Neural cell (in vitro differentiated cells): ENCODE measurements around the gene KRT73. TPM values are rescaled to one million over a fixed set of nuclear protein-coding genes. Genes with fewer than 3 reads are reported as not detected.

Experiments
- H2AFZ ChIP-seq: fragments of 200-600, 300-800 bp; sonication (generic), shearing (Covaris generic); 2 replicates; pipeline ENCODE4 v1.6.0; 2014; ENCODE audit warnings: low read depth, mild to moderate bottlenecking, antibody characterized with exemption, low read length, moderate library complexity
- H3F3A ChIP-seq: fragments of 200-600 bp; shearing (Covaris generic); 2 replicates; pipeline ENCODE4 v1.6.1; 2016; ENCODE audit warnings: mild to moderate bottlenecking, moderate library complexity, mixed read lengths, antibody characterized with exemption, low read length; ENCODE audit not compliant: insufficient read depth, poor library complexity, severe bottlenecking
- H3K27ac ChIP-seq: fragments of 200-600, 300-800 bp; sonication (generic), shearing (Covaris generic); 2 replicates; pipeline ENCODE4 v1.5.1; 2014; ENCODE audit warnings: mild to moderate bottlenecking, low read length, moderate library complexity
- H3K27me3 ChIP-seq: fragments of 300-800, 200-600 bp; sonication (generic), shearing (Covaris generic); 2 replicates; pipeline ENCODE4 v1.6.0; 2014; ENCODE audit warnings: mild to moderate bottlenecking, low read depth, low read length, moderate library complexity; ENCODE audit not compliant: insufficient read depth
- H3K36me3 ChIP-seq: fragments of 300-800, 200-600 bp; sonication (generic), shearing (Covaris generic); 2 replicates; pipeline ENCODE4 v1.5.1; 2014; ENCODE audit warnings: mild to moderate bottlenecking, antibody characterized with exemption, low read length, moderate library complexity; ENCODE audit not compliant: insufficient read depth
- H3K4me2 ChIP-seq: fragments of 300-800, 200-600 bp; sonication (generic), shearing (Covaris generic); 2 replicates; pipeline ENCODE4 v1.6.0; 2014; ENCODE audit warnings: mild to moderate bottlenecking, low read length
- H3K4me3 ChIP-seq: fragments of 300-800, 200-600 bp; sonication (generic), shearing (Covaris generic); 2 replicates; pipeline ENCODE4 v1.5.1; 2014; ENCODE audit warnings: mild to moderate bottlenecking, low read length, moderate library complexity
- H3K79me2 ChIP-seq: fragments of 200-600 bp; shearing (Covaris generic); replicated peaks from 2 replicates; pipeline ENCODE4 v1.6.0; 2014; ENCODE audit warnings: mild to moderate bottlenecking, low read length, moderate library complexity; ENCODE audit not compliant: insufficient read depth
- H3K9ac ChIP-seq: fragments of 300-800, 200-600 bp; sonication (generic), shearing (Covaris generic); 2 replicates; pipeline ENCODE4 v1.6.1; 2016; ENCODE audit warnings: mild to moderate bottlenecking, low read length, mixed read lengths
- H3K9me2 ChIP-seq: fragments of 200-600 bp; shearing (Covaris generic); 2 replicates; pipeline ENCODE4 v1.6.1; 2016; ENCODE audit warnings: mild to moderate bottlenecking, low read length, mixed read lengths; ENCODE audit not compliant: insufficient read depth
- H3K9me3 ChIP-seq: fragments of 200-600, 300-800 bp; sonication (generic), shearing (Covaris generic); 2 replicates; pipeline ENCODE4 v1.6.1; 2016; ENCODE audit warnings: mild to moderate bottlenecking, mixed run types, low read length, moderate library complexity, mixed read lengths
- H4K20me1 ChIP-seq: fragments of 200-600 bp; shearing (Covaris generic); 2 replicates; pipeline ENCODE4 v1.6.1; 2016; ENCODE audit warnings: mild to moderate bottlenecking, mixed run types; ENCODE audit not compliant: insufficient read depth
- CTCF ChIP-seq: fragments of 450-650 bp; IDR thresholded peaks from 2 replicates; pipeline ENCODE4 v1.5.1; 2014; ENCODE audit warnings: antibody characterized with exemption, mild to moderate bottlenecking, moderate library complexity; ENCODE audit not compliant: poor library complexity, severe bottlenecking
- EP300 ChIP-seq: fragments of 450-650 bp; conservative IDR thresholded peaks from 2 replicates; pipeline ENCODE4 v1.6.1; 2014; ENCODE audit warnings: antibody characterized with exemption, mild to moderate bottlenecking, moderate library complexity; ENCODE audit not compliant: poor library complexity, severe bottlenecking
- EZH2 ChIP-seq: fragments of 200-600, 300-800 bp; shearing (Covaris generic), sonication (generic); IDR thresholded peaks from 2 replicates; pipeline ENCODE4 v1.6.1; 2014; ENCODE audit warnings: antibody characterized with exemption, low read length, borderline replicate concordance, mild to moderate bottlenecking; ENCODE audit not compliant: insufficient read depth, poor library complexity, severe bottlenecking
- MXI1 ChIP-seq: fragments of 450-650 bp; conservative IDR thresholded peaks from 2 replicates; pipeline ENCODE4 v1.6.1; 2014; ENCODE audit warnings: antibody characterized with exemption, mild to moderate bottlenecking; ENCODE audit not compliant: poor library complexity, severe bottlenecking
- POLR2AphosphoS5 ChIP-seq: IDR thresholded peaks from 2 replicates; pipeline ENCODE4 v1.6.1; 2012
- RAD21 ChIP-seq: fragments of 450-650 bp; conservative IDR thresholded peaks from 2 replicates; pipeline ENCODE4 v1.6.1; 2014; ENCODE audit warnings: antibody characterized with exemption, mild to moderate bottlenecking, moderate library complexity
- REST ChIP-seq: IDR thresholded peaks from 2 replicates; pipeline ENCODE4 v1.6.1; 2012; ENCODE audit warnings: borderline replicate concordance
- SMC3 ChIP-seq: fragments of 450-650 bp; conservative IDR thresholded peaks from 2 replicates; pipeline ENCODE4 v1.6.1; 2014; ENCODE audit warnings: antibody characterized with exemption, mild to moderate bottlenecking, moderate library complexity; ENCODE audit not compliant: poor library complexity
- TAF1 ChIP-seq: IDR thresholded peaks from 2 replicates; pipeline ENCODE4 v1.6.1; 2012; ENCODE audit warnings: low read depth
- polyA plus RNA-seq: library from polyadenylated mRNA; depleted of rRNA; stranded (reverse); fragments of >200 nt; gene quantifications from 2 replicates; pipeline ENCODE4 v1.2.3, GENCODE V29; 2014

KRT73 gene
- polyA plus RNA-seq, 1 donor from 2014 or later = not detected

GRCh38 chr12:52633383-52633782 is 15.0 kb upstream of the KRT73 start:
- Histone ChIP-seq H2AFZ (no peak overlapping the region), H3K79me2 (no peaks in the 10 kb centered on the region), H3K4me3 (no peak overlapping the region), H3K27me3 (no peaks in the 10 kb centered on the region), H3K4me2 (no peak overlapping the region), H3K9me2 (no peaks in the 10 kb centered on the region), H3F3A (no peaks in the 10 kb centered on the region), H3K9ac (no peak overlapping the region), H3K36me3 (no peaks in the 10 kb centered on the region), H3K27ac (no peak overlapping the region), H3K9me3 (no peaks in the 10 kb centered on the region), H4K20me1 (no peaks in the 10 kb centered on the region)
- TF ChIP-seq EP300 = no peak
- TF ChIP-seq POLR2AphosphoS5 = no peak
- TF ChIP-seq REST = no peak
- TF ChIP-seq CTCF = no peak
- TF ChIP-seq MXI1 = no peak
- TF ChIP-seq EZH2 = no peak
- no peak for TF ChIP-seq TAF1
- no peak for TF ChIP-seq RAD21
- no peak for TF ChIP-seq SMC3

GRCh38 chr12:52632656-52633055 is 14.3 kb upstream of the KRT73 start:
- Histone ChIP-seq H4K20me1 (no peaks in the 10 kb centered on the region), H3K79me2 (no peaks in the 10 kb centered on the region), H3K9ac (no peak overlapping the region), H2AFZ (no peak overlapping the region), H3K4me3 (no peak overlapping the region), H3K4me2 (no peak overlapping the region), H3K9me3 (no peaks in the 10 kb centered on the region), H3F3A (no peaks in the 10 kb centered on the region), H3K27ac (no peak overlapping the region), H3K36me3 (no peaks in the 10 kb centered on the region), H3K9me2 (no peaks in the 10 kb centered on the region), H3K27me3 (no peaks in the 10 kb centered on the region)
- TF ChIP-seq RAD21 (no peak), EZH2 (no peak), SMC3 (no peak), MXI1 (no peak), TAF1 (no peak), REST (no peak), POLR2AphosphoS5 (no peak), EP300 (no peak), CTCF (no peak)
